Kidney capillary endothelial cell (primary cell): ENCODE measurements around the gene SH3GL3.

Experiments used
- DNase-seq: peaks from one replicate; pipeline ENCODE4 v3.0.0-alpha.2; 2018; ENCODE audit warnings: low spot score

Gene SH3GL3

DNA sequence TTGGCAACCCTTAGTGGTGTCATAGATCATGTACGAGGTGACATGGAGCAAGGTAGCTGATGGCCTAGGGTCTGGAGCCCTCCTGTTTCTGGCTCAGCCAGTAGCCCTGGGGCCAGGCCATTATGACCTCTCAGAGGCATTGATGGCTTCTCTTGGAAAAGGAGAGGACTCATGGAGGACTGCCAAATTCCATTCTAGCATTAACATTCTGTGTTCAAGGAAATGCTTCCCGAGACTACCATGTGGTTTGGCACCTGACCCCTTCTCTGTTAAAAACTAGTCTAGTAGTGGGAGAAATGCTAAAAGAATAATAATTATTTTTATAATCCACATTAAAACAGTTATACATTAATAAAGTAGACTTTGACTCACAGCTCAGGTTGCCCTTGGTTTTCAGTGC, 166.6 kb downstream of the SH3GL3 start:
- no peak for DNase-seq

DNA sequence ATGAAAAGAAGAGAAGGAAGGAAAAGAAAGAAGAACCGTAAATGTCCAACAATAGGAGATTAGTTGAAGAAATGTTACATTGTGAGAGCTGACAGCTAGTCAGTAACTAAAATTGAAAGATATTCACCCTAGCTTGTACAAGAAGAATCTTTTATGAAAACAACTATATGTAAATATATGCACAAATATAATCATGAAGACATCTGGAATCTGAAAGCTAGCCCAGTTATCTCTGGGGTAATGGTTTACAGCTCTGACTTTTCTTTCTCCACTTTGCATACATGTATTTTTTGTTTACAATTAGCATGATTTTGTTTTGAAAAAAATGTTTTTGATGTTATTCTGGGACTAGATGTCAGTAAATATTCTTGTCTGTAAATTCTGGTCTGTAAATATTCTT, 169.7 kb downstream of the SH3GL3 start:
- DNase-seq = no peak

DNA sequence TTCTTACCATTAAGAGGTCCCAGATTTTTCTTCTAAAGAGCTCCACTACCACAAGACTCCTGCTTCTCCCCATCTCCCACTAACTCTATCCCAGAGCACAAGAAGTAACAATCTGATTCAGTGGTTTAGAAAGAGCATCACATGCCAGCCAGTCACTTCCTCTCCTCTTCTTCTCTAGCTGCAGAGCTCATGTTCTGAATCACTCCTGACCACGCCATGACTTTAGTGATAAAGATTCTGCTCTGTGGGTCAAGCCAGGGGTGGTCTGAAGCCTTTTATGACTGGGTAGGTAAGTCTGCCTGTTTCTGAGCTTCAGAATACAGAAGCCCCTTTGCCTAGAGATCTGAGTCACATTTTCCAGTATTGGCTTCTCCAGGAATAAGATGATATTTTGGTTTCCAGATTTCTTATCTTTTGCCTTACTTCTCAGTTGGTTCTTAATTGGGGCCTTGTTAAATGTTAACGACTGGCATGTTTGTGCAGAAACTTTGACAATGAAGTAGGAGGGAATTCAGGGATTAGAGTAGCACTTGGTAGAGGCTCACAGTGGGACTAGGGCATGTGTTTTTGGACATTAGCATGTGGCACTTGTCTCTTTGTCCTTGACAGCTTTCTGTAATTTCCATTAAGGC, 179.1 kb downstream of the SH3GL3 start:
- DNase-seq = peak; percentile 3

DNA sequence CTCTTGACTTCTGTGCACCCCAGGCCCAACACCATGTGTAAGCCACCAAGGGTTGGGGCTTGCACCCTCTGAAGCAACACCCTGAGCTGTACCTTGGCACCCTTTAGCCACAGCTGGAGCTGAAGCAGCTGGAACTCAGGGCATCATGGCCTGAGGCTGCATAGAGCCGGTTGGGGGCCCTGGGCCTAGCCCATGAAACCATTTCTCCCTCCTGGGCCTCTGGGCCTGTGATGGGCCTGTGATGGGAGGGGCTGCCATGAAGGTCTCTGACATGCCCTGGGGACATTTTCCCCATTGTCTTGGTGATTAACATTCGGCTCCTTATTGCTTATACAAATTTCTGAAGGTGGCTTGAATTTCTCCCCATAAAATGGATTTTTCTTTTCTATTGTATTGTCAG, 184.4 kb downstream of the SH3GL3 start:
- no peak for DNase-seq

DNA sequence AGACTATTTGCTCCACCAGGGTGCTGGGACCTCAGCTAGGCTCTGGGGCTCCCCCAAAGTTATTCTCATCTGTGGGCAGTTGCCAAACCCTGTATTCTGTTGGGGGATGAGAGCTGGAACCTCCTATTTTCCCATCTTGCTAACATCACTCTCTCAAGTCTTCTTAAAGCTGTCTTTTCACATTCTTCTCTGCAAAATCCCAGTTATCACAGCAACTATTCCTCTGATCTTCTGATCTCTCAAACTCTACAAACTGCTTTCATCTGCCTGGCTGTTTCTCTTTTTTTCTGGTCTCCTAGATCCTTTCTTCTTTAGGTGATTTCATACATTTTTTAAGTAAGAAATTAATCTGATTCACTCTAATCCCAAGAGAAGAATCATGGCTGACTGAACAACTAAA, 196.1 kb downstream of the SH3GL3 start:
- no peak for DNase-seq

DNA sequence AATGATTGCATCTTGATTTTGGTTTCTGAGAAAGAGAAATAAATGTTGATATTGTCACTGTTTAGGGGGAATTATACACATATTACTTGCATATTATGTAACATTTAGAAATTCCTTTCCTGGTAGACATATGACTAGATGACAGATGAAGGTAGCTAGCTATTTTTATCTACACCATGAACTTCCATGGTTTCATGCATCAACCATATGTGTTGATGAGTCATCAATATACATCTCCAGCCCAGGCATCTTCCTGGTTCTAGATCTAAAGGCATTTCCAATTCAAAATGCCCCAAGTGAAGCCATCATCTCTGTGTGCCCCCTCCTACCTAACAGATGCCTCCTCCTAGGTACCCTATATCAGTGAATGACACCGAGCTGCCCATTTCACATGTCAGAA, 197.3 kb downstream of the SH3GL3 start:
- DNase-seq = no peak

DNA sequence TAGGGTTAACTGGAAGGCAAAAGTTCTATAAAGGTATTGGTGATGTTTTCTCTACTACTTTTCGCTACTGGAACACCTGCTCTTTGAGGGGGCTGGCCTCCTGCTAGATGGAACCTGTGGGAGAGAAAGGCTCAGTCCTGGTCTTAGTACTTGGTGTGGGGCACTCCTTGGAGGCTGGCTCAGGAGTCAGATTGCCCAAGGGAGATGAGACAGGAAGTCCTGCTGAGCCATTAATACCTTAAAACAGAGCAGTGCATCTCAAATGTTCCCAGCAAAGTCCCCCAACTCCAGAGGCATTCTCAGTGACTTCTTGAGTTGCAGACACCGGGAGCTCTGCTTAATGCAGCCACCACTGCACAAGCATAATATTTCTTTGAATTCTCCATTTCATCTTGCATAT, 203.7 kb downstream of the SH3GL3 start:
- no peak for DNase-seq

DNA sequence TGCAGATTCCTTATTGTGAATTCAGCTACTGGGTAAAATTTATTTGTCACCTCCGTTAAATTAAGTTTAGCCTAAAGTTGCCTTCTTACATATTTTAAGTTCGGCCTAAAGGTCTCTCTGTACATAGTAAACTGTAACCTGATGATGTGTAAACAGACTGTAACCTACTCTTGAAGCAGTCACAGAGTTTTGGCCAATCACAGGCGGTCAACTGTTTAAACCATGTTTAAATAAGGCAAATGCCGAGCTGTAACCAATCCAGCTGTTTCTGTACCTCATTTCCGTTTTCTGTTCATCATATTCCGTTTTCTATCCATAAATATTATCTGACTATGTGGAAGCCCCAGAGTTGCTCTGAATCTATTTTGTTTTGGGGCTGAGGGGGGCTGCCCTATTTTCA, 204.4 kb downstream of the SH3GL3 start:
- DNase-seq = no peak

DNA sequence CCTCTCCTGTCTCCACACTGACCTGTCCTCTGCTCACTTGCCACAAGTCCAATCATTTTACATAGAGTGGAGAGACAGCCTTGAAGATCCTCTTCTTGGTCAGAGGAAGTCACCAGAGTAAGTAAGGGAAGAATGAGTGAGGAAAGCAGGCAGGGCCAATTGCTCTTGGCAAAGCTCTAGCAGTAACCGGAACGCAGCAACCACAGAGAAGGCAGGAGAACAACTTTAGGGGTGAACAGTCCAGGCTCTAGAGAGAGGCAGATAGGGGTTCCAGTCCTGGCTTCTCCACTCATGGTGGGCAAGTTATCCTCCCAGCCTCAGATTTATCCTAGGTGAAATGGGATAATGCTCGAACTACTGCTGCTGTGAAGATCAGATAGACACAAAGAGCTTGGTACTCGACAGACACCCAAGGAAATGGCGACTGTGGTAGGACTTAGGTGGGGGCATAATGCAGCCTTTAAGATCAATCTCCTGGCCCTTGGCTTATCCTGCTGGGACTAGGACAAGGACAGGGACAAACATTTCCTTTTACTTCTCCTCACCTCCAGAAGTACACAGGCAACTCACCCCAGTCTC, 205.6 kb downstream of the SH3GL3 start:
- no peak for DNase-seq

DNA sequence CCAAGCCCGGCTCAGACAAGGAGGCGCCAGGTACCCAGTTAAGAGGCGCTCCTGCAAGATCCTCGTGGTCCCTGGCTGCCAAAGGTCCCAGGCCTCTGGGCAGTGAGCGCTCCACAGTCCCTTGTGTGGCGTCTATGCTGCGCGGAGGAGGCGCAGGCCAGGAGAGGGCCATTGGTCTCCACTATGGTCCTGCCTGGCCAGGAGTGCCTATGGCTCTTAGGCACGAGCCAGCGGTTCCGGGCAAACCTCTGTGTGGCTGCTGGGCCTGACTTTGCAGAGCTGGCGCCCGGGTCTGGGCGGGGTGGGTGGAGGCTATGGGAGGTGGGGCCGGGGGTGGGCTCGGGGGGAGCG, 206.1 kb downstream of the SH3GL3 start:
- no peak for DNase-seq

DNA sequence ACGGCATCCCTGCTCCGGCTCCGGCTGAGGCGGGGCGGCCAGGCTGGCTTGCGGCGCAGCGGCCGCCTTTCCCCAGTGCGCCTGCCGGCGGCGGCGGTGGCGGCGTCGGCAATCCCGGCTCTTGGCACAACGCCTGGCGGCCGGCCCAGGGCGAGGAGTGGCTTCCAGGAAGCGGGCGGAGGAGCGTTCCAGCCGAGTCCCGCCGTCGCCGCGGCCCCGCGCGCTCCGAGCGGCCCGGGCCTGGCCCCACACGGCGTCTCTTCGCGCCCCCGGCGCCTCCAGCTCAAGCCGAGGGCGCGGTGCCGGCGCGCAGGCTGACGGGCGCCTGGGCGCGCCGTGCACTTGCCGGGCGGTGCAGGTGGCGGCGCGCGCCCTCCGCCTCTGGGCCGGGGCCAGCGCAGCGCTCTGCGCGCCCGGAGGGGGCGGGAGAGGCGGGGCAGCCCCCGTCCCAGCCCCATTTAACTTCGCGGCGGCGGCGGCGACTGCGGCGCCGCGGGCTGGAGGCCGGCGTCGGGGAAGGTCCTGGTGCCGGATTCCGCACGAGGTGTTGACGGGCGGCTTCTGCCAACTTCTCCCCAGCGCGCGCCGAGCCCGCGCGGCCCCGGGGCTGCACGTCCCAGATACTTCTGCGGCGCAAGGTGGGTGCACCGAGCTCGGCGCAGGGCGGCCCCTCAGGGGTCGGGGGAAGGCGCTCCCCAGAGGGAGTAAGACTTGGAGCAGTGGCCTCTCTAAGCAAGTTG, 206.7 kb downstream of the SH3GL3 start, which contains the start of gene ADAMTSL3:
TSS of gene ADAMTSL3 (plus strand) at position 485 of the 740 bp plus-strand sequence. CDS start 1,639 bp downstream, outside the sequence.
- peak; percentile 48 for DNase-seq

DNA sequence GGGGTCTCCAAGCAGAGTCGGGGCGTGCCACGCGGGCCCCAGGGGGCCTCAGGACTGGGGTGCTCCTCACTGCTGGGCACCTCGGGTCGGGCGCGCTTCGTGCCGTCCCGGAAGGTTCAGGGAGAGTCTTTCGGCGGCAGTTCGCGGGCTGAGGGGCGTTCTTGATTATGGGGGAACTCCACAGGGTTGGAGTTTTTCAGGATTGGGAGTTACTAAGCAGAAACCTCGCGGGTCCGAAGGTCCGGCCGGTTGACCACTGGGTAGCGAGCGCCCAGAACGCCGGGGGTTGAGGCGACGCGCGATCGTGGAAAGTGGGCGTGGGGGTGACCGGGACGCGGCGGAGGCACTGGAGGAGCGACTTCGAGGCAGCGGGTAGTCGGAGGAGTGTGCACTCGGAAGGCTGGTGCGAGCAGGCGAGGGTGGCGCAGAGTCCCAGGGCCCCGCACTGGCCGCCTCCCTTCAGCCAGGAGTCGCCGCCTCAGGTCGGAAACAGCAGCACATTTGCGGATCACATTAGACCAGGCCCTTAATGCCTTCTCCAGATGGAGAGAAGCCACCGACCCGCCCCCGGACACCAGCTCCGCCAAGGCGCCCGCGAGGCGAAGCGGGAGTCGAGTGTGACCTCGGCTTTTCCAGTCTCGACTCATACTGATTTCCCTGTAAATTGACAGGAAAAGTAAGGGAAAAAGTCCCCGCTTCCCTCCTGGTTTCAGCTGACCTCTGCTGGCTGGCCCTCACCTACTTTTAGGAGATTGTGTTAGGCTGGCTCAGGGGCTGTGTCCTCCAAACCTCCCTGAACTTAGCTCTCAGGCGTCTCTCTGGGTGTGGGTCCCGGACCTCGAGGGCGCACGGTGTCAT, 207.5 kb downstream of the SH3GL3 start:
- no peak for DNase-seq

DNA sequence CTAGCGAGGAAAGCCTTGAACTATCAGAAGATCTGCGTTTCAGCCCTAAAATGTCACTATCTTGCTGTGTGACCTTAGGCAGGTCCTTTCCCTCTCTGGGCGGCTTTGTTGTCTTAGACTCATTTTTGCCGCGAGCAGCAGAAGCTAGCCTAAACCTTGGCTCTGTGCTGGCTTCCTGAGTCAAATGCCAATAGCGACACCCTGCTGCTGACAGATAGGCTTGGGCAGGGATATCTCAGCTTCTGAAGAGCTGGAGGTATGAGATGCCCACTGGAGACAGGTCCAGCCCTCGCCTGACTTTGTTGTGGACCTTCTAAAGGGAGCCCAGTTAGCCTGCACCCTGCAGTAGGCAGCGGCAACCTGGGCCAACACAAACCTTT, 208.1 kb downstream of the SH3GL3 start:
- DNase-seq = no peak

DNA sequence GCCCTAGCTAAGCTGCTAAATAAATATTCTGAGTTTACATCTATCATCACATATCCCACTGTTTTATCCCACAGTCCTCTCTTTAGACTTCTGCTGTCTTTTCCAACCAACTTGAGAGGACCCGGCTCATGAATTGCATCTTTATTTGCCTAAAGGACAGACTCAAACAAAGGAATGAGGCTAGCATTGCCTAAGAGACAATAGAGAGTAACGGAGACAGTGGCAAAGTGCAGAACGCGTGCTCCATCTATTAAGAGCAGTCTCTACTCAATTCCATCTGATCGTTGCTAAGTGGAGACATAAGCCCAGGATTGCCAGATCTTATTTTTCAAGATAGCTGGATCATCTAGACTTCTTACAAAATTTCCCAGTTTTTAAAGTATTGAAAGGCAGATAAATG, 209.1 kb downstream of the SH3GL3 start:
- DNase-seq = no peak

DNA sequence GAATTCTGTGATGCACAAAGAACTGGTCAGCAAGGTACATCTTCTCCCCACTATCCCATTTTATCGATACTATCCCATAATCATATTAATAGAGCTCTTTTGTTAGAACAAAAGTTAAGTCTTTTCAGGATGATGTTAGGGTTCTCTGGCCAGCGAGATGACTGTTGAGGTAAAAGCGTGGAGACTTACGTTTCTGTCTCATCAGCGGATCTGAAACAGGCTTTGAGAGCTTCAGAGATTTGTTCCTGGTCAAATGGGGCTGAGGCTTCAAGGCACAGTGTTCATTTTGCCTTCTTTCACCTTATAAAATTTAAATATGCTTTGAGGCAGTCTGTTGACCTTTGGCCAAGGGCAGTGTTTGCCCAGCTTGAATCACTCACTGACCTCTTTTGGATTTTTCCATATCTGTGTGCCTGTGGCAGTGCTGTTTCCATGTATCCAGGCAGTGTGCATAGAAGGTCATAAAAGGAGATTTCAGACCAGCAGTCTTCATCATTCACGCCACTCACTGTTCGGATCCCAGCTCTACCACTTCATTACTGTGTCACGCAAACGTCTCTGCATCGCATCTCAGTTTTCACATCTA, 209.9 kb downstream of the SH3GL3 start:
- DNase-seq = no peak

DNA sequence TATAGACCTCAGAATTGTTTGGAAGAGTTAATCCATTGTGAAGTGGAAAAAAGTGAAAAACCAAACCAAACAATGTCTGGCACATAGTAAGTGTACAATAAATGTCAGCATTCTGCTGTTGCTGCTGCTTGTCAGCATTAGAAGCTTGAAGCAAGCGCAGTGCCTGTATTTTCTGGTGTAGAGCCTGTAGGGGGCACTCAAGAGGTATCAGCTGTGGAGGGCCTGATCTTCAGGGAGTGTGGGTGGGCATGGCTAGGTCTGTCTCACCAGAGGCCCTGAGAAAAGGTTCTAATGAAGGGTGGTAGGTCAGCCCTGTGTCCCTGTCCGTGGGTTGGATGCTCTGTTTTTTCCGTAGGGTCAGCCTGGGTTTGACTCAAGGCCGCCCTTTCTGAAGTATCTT, 210.4 kb downstream of the SH3GL3 start:
- DNase-seq = peak; percentile 5

DNA sequence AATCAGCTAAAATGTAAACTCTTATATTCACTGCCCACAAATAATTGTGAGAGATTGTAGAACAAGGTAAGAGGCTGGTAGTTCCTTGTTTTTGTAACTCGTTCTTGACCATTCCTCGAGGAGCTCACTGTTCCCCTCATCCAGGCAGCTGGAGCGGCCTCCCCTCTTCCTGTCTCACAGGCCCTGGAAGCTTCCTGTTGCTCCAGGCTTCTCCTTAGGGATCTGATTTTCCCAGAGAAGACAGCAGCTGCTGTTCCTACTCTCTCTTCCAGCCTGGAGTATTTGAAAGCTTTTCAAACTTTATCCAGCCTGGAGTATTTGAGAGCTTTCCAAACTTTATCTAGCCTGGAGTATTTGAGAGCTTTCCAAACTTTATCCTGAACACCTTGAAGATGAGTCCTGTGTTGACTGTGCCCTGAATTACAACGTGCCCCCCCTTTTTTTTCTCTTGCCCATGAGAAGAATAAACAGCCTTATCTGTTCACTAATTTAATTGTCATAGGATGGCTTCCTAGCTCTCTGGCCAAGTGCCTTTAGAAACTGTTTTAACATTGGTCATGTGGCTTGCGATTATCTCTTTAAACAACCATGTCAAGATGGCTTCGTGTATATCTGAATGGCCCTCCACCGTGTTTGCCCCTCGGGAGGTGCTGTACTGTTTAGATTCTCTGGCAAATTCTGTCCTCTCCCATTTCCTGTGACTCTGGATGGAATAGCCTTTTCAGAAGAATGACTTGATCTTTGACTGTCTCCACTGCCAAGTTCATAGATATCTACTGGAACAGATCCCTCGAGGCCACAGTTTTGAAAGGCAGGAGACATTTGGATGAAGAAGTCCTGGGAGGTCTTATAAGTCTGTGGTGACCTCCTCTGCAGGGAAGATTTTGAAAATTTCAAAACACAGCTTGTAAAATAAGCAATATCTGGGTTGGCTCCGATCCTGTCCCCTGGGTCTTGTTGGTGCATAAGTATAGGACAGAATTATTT, 211.6 kb downstream of the SH3GL3 start:
- DNase-seq = no peak

DNA sequence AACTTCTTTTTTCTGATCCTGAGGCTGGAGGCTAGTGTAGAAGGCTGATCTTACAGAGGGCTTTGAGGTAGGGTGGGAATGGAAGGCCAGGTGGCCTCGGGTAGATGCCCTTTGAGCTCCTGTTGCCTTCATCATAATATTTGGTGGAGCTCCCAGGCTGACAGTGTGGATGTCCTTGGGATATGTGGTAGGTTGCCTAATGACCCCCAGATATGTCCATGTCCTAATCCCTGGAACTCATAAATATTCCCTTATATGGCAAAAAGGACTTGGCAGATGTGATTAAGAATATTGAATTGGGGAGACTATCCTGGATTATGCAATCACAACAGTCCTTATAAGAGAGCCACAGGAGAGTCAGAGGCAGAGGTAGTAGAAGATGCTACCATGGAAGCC, 212.3 kb downstream of the SH3GL3 start:
- no peak for DNase-seq

DNA sequence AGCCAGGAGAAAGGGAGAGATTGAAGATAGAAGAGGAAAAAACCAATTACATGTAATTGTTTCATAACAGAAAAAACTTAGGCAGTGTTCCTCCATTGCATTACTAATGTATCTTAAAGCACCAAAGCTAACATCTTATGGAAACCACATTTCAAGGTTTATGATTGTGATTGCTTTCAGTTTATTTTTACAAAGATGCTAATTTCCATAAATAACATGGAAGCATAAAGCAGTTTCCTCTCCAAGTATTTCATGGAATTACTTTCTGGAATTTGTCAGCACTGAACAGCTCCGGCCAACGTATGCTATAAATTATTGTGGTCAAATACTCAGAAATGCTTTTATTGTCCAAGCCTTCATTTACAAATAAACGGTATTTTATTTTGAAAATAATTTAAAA, 218.3 kb downstream of the SH3GL3 start:
- no peak for DNase-seq
